ENCODE data around the gene PLSCR4.

PLSCR4 gene

GRCh38 chr3:146277953-146278631 lies 27.2 kb upstream of the PLSCR4 start:
- Mint-ChIP-seq H3K27ac (no peak overlapping the region), H3K9me3 (no peaks in the 10 kb centered on the region), H3K4me1 (no peaks in the 10 kb centered on the region)

GRCh38 chr3:146275476-146275875 lies 24.6 kb upstream of the PLSCR4 start:
- no peaks in the 10 kb centered on the region for H3K4me1 Mint-ChIP-seq
- no peak for TF ChIP-seq CTCF (IDR thresholded peaks at IDR 0.05)
- H3K4me3 Mint-ChIP-seq: no peak overlapping the region
- no peak for DNase-seq
- H3K27ac Mint-ChIP-seq: no peak overlapping the region
- H3K27me3 Mint-ChIP-seq (ENCODE audit: low read depth, poor library complexity): no peaks in the 10 kb centered on the region
- no peaks in the 10 kb centered on the region for H3K9me3 Mint-ChIP-seq
- H3K36me3 Mint-ChIP-seq (ENCODE audit: low read depth): no peaks in the 10 kb centered on the region

More at GRCh38 chr3:146277953-146278631, 27.2 kb upstream of the PLSCR4 start:
- no peak for TF ChIP-seq CTCF (IDR thresholded peaks at IDR 0.05)
- H3K36me3 Mint-ChIP-seq (ENCODE audit: low read depth): no peaks in the 10 kb centered on the region
- no peaks in the 10 kb centered on the region for H3K27me3 Mint-ChIP-seq (ENCODE audit: low read depth, poor library complexity)
- DNase-seq: no peak
- no peak overlapping the region for H3K4me3 Mint-ChIP-seq

GRCh38 chr3:146274833-146275232 lies 23.9 kb upstream of the PLSCR4 start:
- Mint-ChIP-seq H3K27ac (peak overlapping the region; percentile 19), H3K36me3 (ENCODE audit: low read depth) (no peaks in the 10 kb centered on the region), H3K4me3 (no peak overlapping the region), H3K27me3 (ENCODE audit: low read depth, poor library complexity) (no peaks in the 10 kb centered on the region), H3K4me1 (no peaks in the 10 kb centered on the region), H3K9me3 (no peaks in the 10 kb centered on the region)
- TF ChIP-seq CTCF (IDR thresholded peaks at IDR 0.05): no peak
- no peak for DNase-seq

GRCh38 chr3:146273721-146274407 lies 23.0 kb upstream of the PLSCR4 start:
- H3K9me3 Mint-ChIP-seq: no peaks in the 10 kb centered on the region
- H3K27ac Mint-ChIP-seq: no peak overlapping the region
- H3K27me3 Mint-ChIP-seq (ENCODE audit: low read depth, poor library complexity): no peaks in the 10 kb centered on the region
- no peak for TF ChIP-seq CTCF (IDR thresholded peaks at IDR 0.05)
- H3K4me1 Mint-ChIP-seq: no peaks in the 10 kb centered on the region
- no peak overlapping the region for H3K4me3 Mint-ChIP-seq
- H3K36me3 Mint-ChIP-seq (ENCODE audit: low read depth): no peaks in the 10 kb centered on the region
- DNase-seq: no peak

GRCh38 chr3:146271180-146271579 lies 20.3 kb upstream of the PLSCR4 start:
- Mint-ChIP-seq H3K4me3 (no peak overlapping the region), H3K4me1 (no peaks in the 10 kb centered on the region), H3K9me3 (no peaks in the 10 kb centered on the region), H3K27me3 (ENCODE audit: low read depth, poor library complexity) (no peaks in the 10 kb centered on the region), H3K36me3 (ENCODE audit: low read depth) (no peaks in the 10 kb centered on the region), H3K27ac (no peak overlapping the region)
- TF ChIP-seq CTCF (IDR thresholded peaks at IDR 0.05): no peak
- DNase-seq: no peak

GRCh38 chr3:146269271-146269670 lies 18.4 kb upstream of the PLSCR4 start:
- Mint-ChIP-seq H3K27ac (no peak overlapping the region), H3K27me3 (ENCODE audit: low read depth, poor library complexity) (no peaks in the 10 kb centered on the region), H3K4me3 (no peak overlapping the region), H3K36me3 (ENCODE audit: low read depth) (no peaks in the 10 kb centered on the region), H3K9me3 (no peaks in the 10 kb centered on the region), H3K4me1 (no peaks in the 10 kb centered on the region)
- no peak for DNase-seq
- TF ChIP-seq CTCF (IDR thresholded peaks at IDR 0.05): no peak

Data from nephron progenitor cell (in vitro differentiated cells).